ENCODE results near the gene SCO1.
"Not testable (repeated sequence)": the region's sequence is repeated elsewhere in the genome, so short reads cannot be mapped to it uniquely, and the experiment has no call there.

SCO1 gene

DNA sequence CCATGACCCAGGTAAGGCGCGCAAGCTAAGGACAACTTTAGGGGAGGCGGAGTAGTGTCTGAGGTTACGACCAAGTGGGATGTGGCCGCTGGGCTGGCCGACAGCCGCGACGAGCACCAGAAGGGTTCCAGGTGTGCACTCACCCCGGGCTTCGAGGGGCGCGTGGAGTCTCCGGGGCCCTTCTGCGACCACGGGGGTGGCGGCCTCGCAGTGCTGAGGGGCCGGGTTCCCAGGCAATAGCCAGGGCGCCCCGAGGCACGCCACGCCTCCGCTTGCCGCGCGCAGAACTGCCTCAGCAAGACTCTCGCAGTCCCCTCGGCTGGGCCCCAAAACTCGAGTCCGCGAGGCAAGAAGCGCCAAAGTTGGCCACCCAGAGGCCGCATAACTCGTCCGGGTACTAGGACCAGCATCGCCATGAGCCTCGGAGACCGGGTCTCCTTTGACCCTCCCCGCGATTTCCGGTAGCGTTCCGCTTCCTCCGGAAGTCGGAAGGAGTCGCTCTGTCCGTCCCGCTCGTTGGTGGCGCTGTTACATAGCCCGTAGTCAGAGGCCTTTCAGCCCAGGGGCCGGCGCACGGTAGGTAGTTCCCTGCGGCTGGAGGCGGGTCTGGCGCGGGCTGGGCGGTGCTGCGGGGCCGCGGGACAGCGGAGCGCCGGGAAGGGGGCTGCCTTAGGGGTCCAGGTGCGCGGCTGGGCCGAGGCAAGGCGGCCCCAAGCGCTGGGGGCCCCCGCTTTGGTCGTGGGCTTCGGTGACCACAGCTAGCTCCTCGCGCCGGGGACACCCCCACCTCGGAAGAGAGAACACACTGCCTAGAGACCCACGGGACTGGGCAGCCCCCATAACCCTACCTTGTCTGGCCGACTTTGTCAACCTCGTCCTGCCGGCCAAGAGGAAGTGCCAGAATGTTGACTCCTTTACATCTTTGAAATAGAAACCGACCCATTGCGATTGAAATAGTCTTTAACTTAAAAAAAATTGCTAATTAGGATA lies at the start of gene SCO1, which contains the start of gene ADPRM:
Gene SCO1 (minus strand): TSS at position 442 of the 990 bp plus-strand sequence. CDS start 26 bp downstream, at position 416.
Gene ADPRM (plus strand): TSS at position 503 of the 990 bp plus-strand sequence. CDS start 7,333 bp downstream, outside the sequence.
- DNase-seq: peak; percentile 54 to 95 (median 88)

DNA sequence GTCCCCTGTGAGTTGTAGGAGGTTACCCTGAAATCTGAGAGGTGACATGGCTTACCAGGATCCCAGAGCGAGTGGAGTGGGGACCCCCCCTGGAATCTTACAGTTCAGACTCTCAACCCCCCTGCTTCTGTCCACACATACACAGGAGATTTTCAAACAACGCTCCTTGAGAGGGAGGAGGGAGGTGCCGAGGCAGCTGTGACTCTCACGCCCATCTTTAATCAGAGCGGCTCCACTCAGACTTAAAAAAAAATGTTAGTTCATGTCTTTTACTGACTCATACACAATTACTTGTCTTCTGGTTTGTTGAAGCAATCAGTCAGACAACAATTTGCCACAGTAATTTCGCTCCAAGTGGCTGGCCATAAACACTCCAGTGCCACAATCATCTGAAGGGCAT lies 47.9 kb upstream of the SCO1 start:
- no peak for DNase-seq

DNA sequence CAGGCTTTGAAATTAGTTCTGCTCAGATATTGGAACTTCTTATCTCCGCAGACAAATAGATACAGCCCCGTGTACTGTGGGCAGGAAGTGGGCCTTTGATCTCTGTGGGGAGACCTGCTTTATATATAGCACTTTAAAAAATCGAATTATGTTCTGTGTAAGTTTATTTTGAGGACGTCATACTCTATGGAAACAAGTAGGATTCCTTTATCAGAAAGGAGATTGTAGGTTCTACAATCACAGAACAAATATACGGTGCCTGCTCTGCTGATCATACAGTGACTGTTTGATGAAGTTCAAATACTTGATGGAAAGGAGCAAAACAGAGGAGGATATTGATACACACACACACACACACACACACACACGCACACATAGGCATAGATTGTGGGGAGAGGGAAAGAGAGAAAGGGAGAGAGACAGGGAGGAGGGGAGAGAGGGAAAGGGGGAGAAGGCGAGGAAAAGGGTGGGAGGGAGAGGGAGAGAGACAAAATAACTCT lies 47.2 kb upstream of the SCO1 start:
- no peak for DNase-seq

DNA sequence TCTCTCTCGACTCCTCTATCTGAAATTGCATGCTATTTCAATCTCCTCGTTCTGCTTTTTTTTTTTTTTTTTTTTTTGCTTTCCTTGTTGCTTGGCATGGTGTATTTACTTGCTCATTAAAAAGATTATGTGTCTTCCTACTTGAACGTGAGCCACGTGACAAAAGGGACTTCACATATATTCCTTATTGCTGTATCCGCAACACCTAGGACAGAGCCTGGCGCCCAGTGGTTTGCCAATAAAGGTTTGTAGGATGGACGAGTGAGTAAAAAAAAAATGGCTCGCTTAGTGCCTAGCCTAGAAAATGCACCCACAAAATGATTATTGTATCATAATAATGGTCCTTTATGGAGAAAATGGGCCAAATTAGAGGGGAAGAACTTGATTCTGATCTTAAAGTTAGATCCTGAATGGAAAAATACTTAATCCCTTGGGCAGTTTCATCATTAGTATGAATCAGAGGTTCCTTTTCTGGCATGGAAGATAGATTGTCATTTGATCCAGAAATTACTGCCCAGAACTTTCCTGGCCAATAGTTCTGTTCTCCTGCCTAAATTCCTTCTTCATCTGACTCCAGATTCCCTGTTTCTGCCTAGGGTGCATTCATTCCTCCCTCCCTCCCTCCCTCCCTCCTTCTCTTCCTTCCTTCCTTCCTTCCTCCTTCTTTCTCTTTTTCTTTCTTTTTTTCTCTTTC lies 46.1 kb upstream of the SCO1 start:
- DNase-seq: peak in 1 of 56 donors; percentile 2

DNA sequence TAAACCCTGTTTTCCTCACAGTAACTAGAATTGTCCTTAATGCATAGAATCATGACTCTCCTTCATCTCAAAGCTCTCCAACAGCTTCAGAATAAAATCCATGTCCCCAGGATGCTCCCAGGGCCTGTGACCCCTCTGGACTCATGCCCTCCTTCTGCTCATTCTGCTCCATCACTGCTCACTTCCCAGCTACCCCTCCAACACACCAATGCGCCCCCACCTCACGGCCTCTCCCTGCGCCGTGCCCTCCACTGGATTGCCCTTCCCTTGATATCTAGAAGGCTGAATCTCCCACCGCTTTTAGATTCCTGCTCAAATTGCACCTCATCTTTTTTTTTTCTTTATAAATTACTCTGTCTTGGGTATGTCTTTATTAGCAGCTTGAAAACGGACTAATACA lies 45.1 kb upstream of the SCO1 start:
- no peak for DNase-seq

DNA sequence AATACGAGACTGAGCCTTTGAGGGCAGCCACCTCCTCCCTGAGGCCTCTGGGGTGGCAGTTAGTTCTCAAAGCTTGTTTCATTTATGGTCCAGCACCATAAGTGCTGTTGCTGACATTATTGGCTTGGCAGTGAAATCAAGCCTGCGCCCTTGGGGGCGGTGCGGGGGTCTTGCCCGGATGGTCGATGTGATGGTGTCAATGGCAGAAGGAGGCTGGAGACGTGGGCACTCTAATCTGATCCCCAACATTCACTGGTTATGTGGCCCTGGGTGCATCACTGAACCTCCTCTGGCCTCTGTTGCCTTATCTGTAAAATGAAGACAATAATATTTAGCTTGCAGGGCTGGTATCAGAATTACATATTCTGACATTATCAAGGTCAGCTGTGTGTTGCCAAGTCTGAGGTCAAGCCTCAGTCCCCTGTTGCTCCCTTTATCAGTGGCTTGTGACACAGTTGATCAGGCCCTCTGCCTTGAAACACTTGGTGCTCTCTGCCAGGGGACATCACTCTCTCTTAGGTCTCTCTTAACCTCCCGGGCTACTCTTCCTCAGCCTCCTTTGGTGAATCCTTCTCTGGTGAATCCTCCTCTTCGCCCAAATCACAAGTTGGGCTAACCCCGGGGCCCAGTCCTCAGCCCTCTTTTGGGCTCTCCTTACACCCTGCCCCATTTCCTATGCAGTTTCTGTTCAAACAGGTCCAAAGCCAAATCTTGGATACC lies 44.2 kb upstream of the SCO1 start:
- DNase-seq: no peak

DNA sequence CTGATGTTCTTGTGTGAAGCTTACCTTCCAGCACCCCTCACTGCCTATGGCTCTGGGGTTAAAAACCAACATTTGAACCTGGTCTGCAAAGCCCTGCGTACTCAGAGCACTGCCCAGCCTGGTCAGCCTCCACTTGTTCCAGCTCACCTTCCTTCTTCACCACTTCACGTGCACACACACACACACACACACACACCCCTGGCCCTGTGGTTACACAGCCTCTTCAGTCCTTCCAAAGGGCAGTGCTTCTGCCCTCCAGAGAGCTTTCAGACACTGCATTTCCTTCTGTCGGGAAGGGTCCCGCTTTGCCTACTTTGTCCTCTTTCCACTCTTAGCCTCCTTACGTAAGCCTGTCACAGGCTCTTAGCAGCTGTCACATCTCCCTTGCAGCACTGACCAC lies 42.1 kb upstream of the SCO1 start:
- DNase-seq: peak in 2 of 56 donors; percentile 4 to 25

DNA sequence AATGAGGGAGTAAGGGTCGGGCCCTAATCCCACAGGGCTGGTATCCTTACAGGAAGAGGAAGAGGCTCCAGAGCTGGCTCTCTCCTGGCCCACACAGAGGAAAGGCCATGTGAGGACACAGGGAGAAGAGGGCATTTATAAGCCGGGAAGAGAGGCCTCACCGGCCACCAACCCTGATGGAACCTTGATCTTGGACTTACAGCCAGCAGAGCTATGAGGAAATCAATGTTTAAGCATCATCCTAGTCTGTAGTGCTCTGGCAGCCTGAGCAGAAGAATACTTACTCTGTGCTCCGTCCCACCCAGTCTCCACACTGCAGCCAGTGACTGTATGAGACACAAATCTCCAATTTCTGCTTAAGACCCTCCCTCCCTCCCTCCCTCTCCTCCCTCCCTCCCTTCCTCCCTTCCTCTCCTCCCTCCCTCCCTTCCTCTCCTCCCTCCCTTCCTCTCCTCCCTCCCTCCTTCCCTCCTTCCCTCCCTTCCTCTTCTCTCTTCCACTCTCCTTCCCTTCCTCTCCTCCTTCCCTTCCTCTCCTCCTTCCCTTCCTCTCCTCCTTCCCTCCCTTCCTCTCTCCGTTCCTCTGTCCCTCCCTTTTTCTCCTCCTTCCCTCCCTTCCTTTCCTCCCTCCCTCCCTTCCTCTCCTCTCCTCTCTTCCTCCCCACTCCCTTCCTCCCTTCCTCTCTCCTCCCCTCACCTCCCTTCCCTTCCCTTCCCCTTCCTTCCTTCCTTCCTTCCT lies 41.4 kb upstream of the SCO1 start:
- DNase-seq: no peak

DNA sequence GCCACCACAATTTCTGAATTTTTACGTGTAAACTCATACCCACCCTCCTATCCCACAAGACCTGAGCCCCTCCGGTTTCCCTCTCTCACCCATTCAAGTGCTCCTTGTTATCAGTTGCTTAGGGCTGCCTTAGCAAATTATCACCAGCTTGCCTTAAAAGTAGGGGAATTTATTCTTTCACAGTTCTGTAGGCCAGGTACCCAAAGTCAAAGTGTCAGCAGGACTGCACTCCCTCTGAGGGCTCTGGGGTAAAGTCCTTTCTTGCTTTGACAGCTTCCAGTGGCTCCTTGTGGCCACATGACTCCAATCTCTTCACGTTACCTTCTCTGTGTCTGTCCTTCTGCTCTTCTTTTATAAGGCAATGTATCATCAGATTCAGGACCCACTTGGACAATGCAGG lies 40.4 kb upstream of the SCO1 start:
- no peak for DNase-seq

DNA sequence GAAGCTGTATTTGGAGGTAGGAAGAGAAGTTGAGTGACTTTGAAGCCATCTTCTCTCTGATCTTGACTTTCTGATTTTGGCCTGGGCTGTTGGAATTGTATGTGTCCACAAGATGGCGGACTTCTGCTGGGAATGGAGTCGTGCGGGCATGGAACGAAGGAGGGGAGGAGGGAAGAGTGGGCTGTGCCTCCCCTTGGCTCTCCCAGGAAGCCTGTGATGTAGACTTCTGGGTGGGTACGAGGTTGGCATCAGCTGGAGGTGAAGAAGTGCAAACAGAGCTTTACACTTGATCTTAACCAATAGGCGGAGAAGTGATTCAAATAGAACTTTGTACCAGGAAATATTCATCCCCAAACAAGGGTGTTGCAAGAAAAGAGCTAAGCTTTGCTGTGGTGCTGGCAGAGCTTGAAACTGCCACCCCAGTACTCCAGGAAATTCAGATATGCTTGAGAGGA lies 39.9 kb upstream of the SCO1 start:
- DNase-seq: peak in 42 of 56 donors; percentile 2 to 64 (median 30)

DNA sequence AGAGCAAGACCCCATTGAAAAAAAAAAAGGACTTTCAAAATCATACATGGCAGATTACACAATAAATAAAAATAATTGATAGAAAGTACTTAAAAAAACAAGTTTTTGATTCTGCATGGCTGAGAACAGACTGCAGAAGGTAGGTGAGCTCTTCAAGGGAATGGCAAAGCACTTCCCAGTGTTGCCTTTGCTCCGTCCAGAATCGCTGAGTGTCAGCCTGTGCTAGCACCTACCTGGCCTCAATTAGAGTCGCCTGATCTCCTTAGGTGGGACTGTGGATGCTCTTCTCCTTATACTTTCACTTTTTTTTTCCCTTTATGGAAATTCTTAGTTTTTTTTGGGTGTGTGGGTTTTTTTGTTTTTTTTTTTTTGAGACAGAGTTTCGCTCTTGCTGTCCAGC lies 38.5 kb upstream of the SCO1 start:
- DNase-seq: no peak

DNA sequence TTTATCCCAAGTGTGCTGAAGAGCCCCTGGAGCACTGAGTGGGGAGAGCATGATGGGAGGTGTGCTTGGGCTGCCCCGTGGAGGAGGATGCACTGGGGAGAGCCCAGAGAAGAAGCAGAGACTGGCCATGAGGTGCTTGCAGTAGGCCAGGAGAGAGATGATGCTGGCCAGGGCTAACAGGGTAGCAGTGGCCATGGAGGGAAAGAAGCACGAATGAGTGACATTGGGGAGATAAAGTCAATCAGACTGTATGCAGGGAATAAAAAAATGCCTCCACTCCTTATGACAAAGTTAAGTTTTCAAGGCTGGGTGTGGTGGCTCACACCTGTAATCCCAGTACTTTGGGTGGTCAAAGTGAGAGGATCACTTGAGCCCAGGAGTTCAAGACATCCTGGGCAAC lies 37.9 kb upstream of the SCO1 start:
- no peak for DNase-seq

DNA sequence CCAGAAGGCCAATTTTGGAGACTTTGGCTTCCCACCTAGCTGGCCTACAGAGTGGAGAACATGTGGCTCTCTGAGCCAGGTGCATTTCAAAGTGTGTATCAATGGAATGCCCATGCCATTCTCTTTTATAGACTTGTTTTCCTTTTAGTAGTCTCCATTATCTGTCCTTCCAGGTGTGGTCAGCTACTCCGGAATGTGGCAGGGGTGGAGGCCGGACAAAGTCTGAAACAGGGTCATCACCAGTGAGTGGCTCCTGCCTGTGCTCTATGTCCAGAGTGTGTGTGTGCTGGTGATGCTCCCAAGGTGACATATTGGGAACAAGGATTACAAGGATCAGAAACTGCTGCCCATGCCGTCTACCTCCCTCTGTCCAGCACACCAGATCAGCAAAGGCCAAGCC lies 36.3 kb upstream of the SCO1 start:
- DNase-seq: no peak

DNA sequence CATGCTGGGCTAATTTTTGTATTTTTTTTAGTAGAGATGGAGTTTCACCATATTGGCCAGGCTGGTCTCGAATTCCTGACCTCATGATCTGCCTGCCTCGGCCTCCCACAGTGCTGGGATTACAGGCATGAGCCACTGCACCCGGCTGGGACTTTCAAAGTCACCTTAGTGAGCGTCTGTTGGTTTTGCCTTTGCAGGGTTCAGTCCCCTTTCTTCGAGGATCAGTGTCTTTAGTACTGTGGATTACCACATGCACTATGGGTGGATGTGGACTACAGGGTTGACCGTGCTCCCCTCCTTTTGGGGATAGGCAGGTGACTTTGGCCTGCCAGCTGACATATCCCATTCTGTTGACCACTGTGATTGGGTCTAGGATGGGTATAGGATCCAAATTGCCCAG lies 34.8 kb upstream of the SCO1 start:
- DNase-seq: not testable (repeated sequence)

DNA sequence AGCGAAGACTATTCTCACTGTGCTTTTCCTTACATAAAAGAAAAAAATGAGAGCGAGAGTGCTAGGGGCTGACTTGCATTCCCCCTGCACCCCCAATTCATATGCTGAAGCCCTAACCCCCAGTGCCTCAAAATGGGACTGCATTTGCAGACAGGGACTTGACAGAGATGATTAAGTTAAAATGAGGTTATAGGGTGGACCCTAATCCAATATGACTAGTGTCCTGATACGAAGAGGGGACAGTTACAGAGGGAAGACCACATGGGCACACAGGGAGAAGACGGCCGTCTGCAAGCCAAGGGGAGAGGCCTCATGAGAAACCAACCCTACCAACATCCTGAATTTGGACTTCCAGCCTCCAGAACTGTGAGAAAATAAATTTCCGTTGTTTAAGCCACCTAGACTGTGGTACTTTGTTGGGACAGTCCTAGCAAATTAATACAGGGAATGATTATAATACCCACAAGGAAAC lies 34.1 kb upstream of the SCO1 start:
- DNase-seq: no peak

DNA sequence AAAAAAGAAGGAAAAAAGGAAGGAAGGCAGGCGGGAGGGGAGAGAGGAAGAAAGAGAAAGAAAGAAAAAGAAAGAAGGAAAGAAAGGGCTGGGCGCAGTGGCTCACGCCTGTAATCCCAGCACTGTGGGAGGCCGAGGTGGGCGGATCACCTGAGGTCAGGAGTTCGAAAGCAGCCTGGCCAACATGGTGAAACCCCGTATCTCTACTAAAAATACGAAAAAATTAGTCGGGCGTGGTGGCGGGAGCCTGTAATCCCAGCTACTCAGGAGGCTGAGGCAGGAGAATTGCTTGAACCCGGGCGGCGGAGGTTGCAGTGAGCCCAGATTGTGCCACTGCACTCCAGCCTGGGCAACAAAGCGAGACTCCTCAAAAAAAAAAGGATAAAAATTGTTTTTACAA lies 32.9 kb upstream of the SCO1 start:
- DNase-seq: not testable (repeated sequence)

DNA sequence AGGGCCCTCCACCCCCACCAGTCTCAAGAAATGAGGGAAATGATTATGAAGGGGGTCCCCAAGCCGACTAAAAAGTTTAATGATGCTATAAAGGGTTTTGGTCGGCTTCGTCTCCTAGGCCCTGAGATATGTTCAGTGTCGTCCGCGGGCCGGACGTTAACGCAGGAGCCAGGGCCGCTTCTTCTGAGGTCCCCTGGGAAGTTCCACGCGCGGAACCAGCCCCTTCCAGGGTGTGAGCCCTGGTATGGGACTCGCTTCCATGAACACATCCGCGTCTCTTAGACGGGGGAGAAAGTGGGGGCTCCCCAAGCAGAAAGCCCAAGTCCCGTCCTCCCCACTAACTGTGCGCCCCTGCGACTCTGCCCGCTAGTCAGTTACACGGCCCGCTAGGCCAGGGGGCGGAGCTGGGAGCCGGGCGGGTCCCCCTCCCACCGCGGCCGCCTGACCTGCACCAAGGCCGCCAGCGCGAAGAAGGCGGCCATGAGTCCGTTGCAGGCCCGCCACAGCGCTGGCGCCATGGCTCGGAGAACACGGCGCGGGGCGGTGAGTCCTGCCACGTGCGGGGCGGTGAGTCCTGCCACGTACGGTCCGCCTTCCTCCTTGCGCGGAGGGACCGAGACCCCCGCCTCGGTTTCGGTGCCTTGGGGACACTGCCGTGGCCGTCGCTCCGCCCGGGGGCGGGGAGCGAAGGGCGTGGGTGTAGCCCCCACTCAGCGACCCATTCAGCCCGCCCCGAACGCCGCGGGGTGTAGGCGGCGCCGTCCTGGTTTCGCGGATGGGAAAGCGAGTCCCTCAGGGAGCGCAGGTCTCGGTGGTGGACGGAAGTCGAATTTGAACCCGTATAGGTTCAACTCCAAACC lies 32.2 kb upstream of the SCO1 start, which contains the start of gene TMEM220:
Gene TMEM220 (minus strand): TSS at position 690 of the 860 bp plus-strand sequence. CDS start 172 bp downstream, at position 518.
- peak in 47 of 56 donors; percentile 8 to 81 (median 58) for DNase-seq

DNA sequence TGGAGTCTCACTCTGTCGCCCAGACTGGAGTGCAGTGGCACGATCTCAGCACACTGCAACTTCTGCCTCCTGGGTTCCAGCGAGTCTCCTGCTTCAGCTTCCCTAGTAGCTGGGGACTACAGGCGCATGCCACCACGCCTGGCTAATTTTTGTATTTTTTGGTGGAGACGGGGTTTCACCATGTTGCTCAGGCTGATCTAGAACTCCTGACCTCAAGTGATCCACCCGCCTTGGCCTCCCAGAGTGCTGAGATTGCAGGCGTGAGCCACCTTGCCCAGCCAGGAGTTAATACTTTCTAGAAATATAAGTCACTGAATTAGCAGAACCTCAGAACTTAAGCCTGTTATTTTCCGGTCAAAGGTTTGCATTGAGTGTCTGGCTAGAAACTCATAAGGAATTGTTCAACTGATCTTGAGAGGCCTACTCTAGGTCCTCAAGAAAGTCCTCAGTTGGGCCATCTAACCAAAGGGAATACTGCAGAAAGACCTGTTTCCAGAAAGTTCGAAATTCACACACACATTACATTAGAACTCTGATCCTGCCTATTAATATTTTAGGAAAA lies 31.1 kb upstream of the SCO1 start:
- DNase-seq: no peak

DNA sequence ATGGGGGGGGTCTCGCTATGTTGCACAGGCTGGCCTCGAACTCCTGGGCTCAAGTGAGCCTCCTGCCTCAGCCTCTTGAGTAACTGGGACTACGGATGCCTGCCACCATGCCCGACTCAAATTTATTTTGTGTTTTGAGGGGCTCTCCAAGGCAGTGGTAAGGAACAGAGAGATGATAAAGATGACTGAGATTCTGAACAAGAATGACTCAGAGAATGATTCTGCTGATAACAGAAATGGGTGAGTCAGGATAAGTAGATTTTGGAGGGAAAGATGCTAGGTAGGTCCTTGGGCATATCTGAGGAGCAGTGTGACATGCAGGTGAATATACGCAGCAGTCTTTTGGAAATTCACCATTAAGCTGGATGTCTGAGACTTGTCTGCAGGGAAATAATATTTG lies 29.9 kb upstream of the SCO1 start:
- no peak for DNase-seq
